T-cell (primary cell): ENCODE results near the gene TSPEAR. TPM values are rescaled to one million over a fixed set of nuclear protein-coding genes. Genes with fewer than 3 reads are reported as not detected.
A peak's percentile ranks its signal among the peaks of the same experiment; 100 is the strongest.
"Not testable (repeated sequence)": the region's sequence is repeated elsewhere in the genome, so short reads cannot be mapped to it uniquely, and the experiment has no call there.

Experiments used
- ATAC-seq, 4 experiments: fragments of 200-7000 bp in 3 of 4; fragments of 150-1000 bp in 1 of 4; cut with Tn5 transposase; replicated peaks in 1 of 4; 1 replicate in 3 of 4; 2 replicates in 1 of 4; pipeline ENCODE4 v1.10.0; 2021; ENCODE audit warnings: moderate library complexity in 3 of 4, mild to moderate bottlenecking in 2 of 4, moderate number of reproducible peaks in 1 of 4
- CTCF ChIA-PET, 2 donors: fragments of 300-600 bp; sonication (Branson Sonifier 250); formaldehyde crosslinking; loops; one replicate each; lab custom pipeline; 2022; ENCODE audit warnings: antibody characterized with exemption in 2 of 2; lab: Charles Lee
- POLR2A ChIA-PET, 2 donors: fragments of 300-600 bp; sonication (Branson Sonifier 250); formaldehyde crosslinking; loops; one replicate each; lab custom pipeline; 2022; ENCODE audit warnings: antibody characterized with exemption in 2 of 2; lab: Charles Lee
- DNase-seq, 35 experiments: peaks; one replicate each; pipeline versions ENCODE4 v3.0.0 to v3.0.0-alpha.2; 2013 to 2023
- H3K27ac ChIP-seq: one replicate; pipeline ENCODE4 v1.5.1; 2013; ENCODE audit warnings: low read length
- H3K27me3 ChIP-seq, 2 experiments: replicated peaks in 1 of 2; 1 replicate in 1 of 2; 2 replicates in 1 of 2; pipeline versions ENCODE4 v1.6.1 to v1.7.0; 2013; ENCODE audit warnings: low read length in 1 of 2, mixed read lengths in 1 of 2; ENCODE audit not compliant: control insufficient read depth in 2 of 2, insufficient read depth in 2 of 2; ENCODE audit errors: extremely low read depth in 1 of 2
- H3K36me3 ChIP-seq, 2 donors: 1 replicate in 1 of 2; 2 replicates in 1 of 2; pipeline versions ENCODE4 v1.6.1 to v1.7.0; 2013; ENCODE audit warnings: low read length in 1 of 2; ENCODE audit not compliant: control insufficient read depth in 2 of 2, insufficient read depth in 1 of 2; ENCODE audit errors: extremely low read depth in 1 of 2
- H3K4me1 ChIP-seq, 2 experiments: 1 replicate in 1 of 2; 2 replicates in 1 of 2; pipeline versions ENCODE4 v1.6.1 to v1.7.0; 2013; ENCODE audit warnings: low read length in 2 of 2, mixed read lengths in 1 of 2; ENCODE audit not compliant: insufficient read depth in 2 of 2, control insufficient read depth in 1 of 2; ENCODE audit errors: extremely low read depth in 1 of 2
- H3K4me3 ChIP-seq, 2 donors: 1 replicate in 1 of 2; 2 replicates in 1 of 2; pipeline versions ENCODE4 v1.5.1 to v1.7.0; 2013; ENCODE audit warnings: mild to moderate bottlenecking in 2 of 2, low read length in 1 of 2, moderate library complexity in 1 of 2; ENCODE audit not compliant: control insufficient read depth in 1 of 2; ENCODE audit errors: extremely low read depth in 1 of 2
- H3K9me3 ChIP-seq: 2 replicates; pipeline ENCODE4 v1.7.0; 2013
- H3K27ac Mint-ChIP-seq, 2 donors: one replicate each; pipeline ENCODE4 v1.8.0; 2020 to 2021; ENCODE audit warnings: mild to moderate bottlenecking in 2 of 2, mixed read lengths in 2 of 2
- H3K27me3 Mint-ChIP-seq, 2 donors: one replicate each; pipeline ENCODE4 v1.8.0; 2021 to 2022; ENCODE audit warnings: mixed read lengths in 2 of 2
- H3K36me3 Mint-ChIP-seq: one replicate; pipeline ENCODE4 v1.8.0; 2021; ENCODE audit warnings: mixed read lengths
- H3K4me1 Mint-ChIP-seq, 3 donors: one replicate each; pipeline ENCODE4 v1.8.0; 2020 to 2022; ENCODE audit warnings: mixed read lengths in 3 of 3, mild to moderate bottlenecking in 1 of 3
- H3K4me3 Mint-ChIP-seq, 3 donors: one replicate each; pipeline ENCODE4 v1.8.0; 2020 to 2022; ENCODE audit warnings: mild to moderate bottlenecking in 3 of 3, mixed read lengths in 3 of 3, moderate library complexity in 3 of 3
- H3K9me3 Mint-ChIP-seq, 3 donors: one replicate each; pipeline ENCODE4 v1.8.0; 2020 to 2022; ENCODE audit warnings: mixed read lengths in 3 of 3
- WGBS: methylation state at CpG from one replicate; pipeline ENCODE4 v1.1.5; 2013; ENCODE audit warnings: missing lambda C conversion rate; ENCODE audit not compliant: insufficient coverage; 5-methylcytosine and 5-hydroxymethylcytosine counted together
- total RNA-seq, 35 experiments: library from RNA in 6 of 35; stranded (reverse) in 6 of 35; fragments of 120-200 nt in 1 of 35; gene quantifications; one replicate each; pipeline versions ENCODE4 v1.2.1 to v1.2.4 and lab custom pipeline; 2013 to 2026

TSPEAR gene
- total RNA-seq, 5 donors from 2014 or later (not counting 1 experiment from before 2014, with no cell fraction given): not detected

DNA sequence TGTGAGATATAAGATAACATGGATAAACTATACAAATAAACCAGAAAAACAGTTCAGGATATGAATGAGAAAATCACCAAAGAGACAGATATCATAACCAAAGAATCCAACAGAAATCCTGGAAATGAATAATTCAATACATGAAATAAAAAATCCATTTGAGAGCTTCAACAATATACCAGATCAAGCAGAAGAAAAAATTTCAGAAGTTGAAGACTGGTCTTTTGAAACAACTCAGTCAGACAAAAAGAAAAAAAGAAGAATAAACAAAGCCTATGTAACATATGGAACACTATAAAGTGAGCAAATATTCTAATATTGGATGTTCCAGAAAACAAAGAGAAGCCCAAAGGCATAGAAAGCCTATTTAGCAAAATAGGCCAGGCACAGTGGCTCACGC is 39.5 kb downstream of the TSPEAR start:
- H3K9me3 ChIP-seq: peaks cover 4% of the 10 kb centered on the region
- Mint-ChIP-seq H3K4me3 (no peak overlapping the region), H3K4me1 (no peaks in the 10 kb centered on the region), H3K36me3 (peaks cover 11% of the 10 kb centered on the region), H3K9me3 (peaks cover 9 to 41% (median 20%) of the 10 kb centered on the region in 3 donors), H3K27me3 (peaks cover 0 to 2% of the 10 kb centered on the region in 2 donors), H3K27ac (no peak overlapping the region)
- DNase-seq (no peak), ATAC-seq (no peak)
- WGBS: no CpG with 5 or more reads among the region's 1 CpG
- ChIA-PET CTCF (no interaction called here), POLR2A (no interaction called here)
- H3K36me3 ChIP-seq: no peaks in the 10 kb centered on the region
- H3K27me3 ChIP-seq: peaks cover 0 to 7% of the 10 kb centered on the region in 2 experiments
- H3K27ac ChIP-seq: no peak overlapping the region
- no peaks in the 10 kb centered on the region for H3K4me1 ChIP-seq
- no peak overlapping the region for H3K4me3 ChIP-seq

DNA sequence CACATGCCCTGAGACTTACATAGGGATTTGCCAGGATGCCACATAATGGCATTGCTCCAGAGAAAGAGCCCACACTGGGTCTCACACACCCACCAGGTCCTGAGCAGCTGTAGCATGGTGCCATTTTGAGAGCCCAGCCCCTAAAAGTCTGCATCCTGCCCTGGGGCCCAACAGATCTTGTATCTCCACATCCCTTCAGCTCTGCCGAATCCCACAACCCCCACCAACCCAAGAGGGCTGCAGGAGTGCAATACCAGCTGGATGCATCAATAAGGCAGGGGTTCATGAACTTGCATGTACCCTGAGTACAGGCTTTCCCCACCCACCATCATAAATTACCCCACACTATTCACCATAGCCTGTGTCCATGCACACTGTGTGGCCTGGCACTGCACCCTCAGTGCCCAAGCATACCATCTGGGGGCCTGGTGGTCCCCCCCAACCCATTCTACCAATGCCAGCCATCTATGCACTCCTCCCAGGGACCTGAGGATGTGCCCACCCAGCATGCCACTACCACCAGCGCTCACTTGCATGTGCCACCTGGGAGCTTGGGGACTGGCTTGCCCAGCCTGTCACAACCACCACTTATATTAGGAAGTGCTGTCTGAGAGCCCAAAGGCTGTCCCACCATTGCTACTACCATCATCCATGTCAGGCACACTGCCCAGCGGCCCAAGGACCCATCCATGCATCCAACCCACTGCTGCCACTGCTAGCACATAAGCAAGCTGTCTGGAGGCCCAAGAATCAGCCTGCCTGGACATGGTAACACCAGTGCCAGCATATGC is 40.5 kb downstream of the TSPEAR start:
- no peaks in the 10 kb centered on the region for H3K36me3 ChIP-seq
- H3K27ac ChIP-seq: no peak overlapping the region
- Mint-ChIP-seq H3K36me3 (peaks cover 11% of the 10 kb centered on the region), H3K4me3 (no peak overlapping the region), H3K27me3 (peaks cover 0 to 7% of the 10 kb centered on the region in 2 donors), H3K27ac (no peak overlapping the region), H3K9me3 (peaks cover 8 to 41% (median 20%) of the 10 kb centered on the region in 3 donors), H3K4me1 (peaks cover 0 to 1% (median 0%) of the 10 kb centered on the region in 3 donors)
- H3K4me3 ChIP-seq: no peak overlapping the region
- ChIA-PET CTCF (no interaction called here), POLR2A (no interaction called here)
- ATAC-seq: no peak
- H3K9me3 ChIP-seq: peaks cover 4% of the 10 kb centered on the region
- no peaks in the 10 kb centered on the region for H3K4me1 ChIP-seq
- peaks cover 0 to 7% of the 10 kb centered on the region in 2 experiments for H3K27me3 ChIP-seq
- 90% methylated on average over 3 of the region's 3 CpGs for WGBS
- no peak for DNase-seq

DNA sequence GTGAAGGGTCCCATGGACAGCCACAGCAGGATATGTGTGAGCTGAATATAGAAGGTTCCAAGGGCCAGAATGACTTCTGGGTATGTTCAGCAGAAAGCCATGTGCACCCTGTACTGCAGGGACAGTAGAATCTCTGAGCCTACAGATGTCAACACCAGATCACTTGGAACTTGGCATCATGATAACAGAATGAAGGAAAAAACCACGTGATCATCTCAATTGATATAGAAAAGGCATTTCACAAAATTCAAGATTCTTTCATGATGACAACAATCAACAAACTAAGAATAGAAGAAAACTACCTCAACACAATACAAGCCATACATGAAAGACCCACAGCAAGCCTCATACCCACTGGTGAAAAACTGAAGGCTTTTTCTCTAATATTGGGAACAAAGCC is 43.8 kb downstream of the TSPEAR start:
- Mint-ChIP-seq H3K4me1 (peaks cover 0 to 1% (median 0%) of the 10 kb centered on the region in 3 donors), H3K4me3 (no peak overlapping the region), H3K9me3 (peaks cover 6 to 33% (median 11%) of the 10 kb centered on the region in 3 donors), H3K27me3 (peaks cover 0 to 5% of the 10 kb centered on the region in 2 donors), H3K27ac (peak overlapping the region in 1 of 2 donors; percentile 15), H3K36me3 (peaks cover 7% of the 10 kb centered on the region)
- POLR2A ChIA-PET: no interaction called here
- ATAC-seq (no peak), DNase-seq (no peak)
- no CpG with 5 or more reads among the region's 1 CpG for WGBS
- H3K27me3 ChIP-seq: peaks cover 0 to 7% of the 10 kb centered on the region in 2 experiments
- CTCF ChIA-PET: no interaction called here
- H3K9me3 ChIP-seq: no peaks in the 10 kb centered on the region
- no peak overlapping the region for H3K4me3 ChIP-seq
- no peaks in the 10 kb centered on the region for H3K4me1 ChIP-seq
- H3K36me3 ChIP-seq: no peaks in the 10 kb centered on the region
- H3K27ac ChIP-seq: no peak overlapping the region

DNA sequence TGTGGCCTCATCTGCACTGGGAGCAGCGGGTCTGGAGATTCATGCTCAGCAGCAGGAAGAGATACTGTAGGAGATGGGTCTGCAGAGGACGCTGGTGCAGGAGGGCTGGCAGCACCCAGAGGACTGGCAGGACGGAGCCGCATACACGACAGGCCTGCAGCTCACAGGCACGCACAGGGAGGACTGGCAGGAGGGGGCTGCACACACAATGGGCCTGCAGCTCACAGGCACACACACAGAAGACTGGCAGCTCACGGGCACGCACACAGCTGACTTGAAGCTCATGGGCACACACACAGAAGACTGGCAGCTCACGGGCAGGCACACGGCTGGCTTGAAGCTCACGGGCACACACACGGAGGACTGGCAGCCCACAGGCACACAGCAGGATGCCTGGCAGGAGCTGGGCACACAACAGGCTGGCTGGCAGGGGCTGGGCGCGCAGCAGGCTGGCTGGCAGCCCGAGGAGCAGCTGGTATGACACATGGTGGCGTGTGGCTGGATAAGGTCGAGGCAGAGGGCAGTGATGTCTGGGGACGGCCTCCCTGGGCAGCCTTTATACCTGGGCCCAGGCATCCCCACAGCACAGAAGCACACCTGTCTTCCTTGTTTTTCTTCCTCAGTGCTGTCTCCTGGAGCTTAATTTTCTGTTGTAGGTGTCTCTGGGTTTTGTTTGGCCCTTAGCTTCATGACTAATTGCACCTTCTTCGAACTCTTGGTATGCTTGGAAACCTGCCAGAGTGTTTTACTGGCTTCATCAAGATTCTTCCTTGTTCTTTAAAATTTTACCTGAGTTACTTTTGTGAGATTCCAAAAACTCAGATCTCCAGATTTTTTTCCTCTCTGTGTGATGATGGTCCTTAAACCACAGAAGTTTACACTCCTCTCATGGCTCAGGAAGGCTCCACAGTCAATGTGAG is 44.7 kb downstream of the TSPEAR start, which contains the start of gene KRTAP12-2:
Gene KRTAP12-2 (minus strand): TSS at position 527 of the 920 bp plus-strand sequence. CDS start 41 bp downstream, at position 486.
- H3K4me1 ChIP-seq: no peaks in the 10 kb centered on the region
- ChIA-PET CTCF (no interaction called here), POLR2A (no interaction called here)
- 87% methylated on average over 13 of the region's 19 CpGs for WGBS
- no peak for DNase-seq
- no peak within 1 kb of the TSS for H3K4me3 ChIP-seq
- peaks cover 11 to 34% (median 11%) of the 10 kb centered on the region in 3 donors for H3K9me3 Mint-ChIP-seq
- H3K27me3 Mint-ChIP-seq: peaks cover 0 to 5% of the 10 kb centered on the region in 2 donors
- no peak within 1 kb of the TSS for H3K27ac Mint-ChIP-seq
- no peak within 1 kb of the TSS for H3K27ac ChIP-seq
- H3K4me1 Mint-ChIP-seq: peaks cover 0 to 1% (median 0%) of the 10 kb centered on the region in 3 donors
- peaks cover 11% of the 10 kb centered on the region for H3K36me3 Mint-ChIP-seq
- H3K36me3 ChIP-seq: no peaks in the 10 kb centered on the region
- no peaks in the 10 kb centered on the region for H3K9me3 ChIP-seq
- no peak for ATAC-seq
- no peak within 1 kb of the TSS for H3K4me3 Mint-ChIP-seq
- peaks cover 0 to 7% of the 10 kb centered on the region in 2 experiments for H3K27me3 ChIP-seq

DNA sequence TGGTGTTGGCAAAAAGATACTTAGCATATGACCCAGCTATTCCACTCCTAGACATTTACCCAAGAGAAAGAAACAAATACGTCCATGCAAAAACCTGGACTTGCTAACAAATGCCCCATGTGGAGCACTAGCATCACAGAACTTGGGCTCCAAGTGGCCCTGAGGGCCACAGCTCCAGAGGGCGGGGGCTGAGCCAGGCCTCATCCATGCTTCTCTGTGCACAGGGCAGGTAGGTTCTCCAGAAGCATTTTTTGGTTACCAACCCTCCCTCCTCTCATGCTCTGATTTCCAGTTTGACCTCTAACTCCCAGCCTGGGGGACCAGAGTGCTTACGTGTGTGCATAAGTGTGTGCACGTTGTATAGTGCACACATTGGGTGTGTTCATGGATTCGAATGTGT is 46.7 kb downstream of the TSPEAR start:
- ChIA-PET CTCF (no interaction called here), POLR2A (interaction anchor here in 1 of 2 donors (0.6 kb wide), 1 partner anchor 941 kb away, joined by 3 read pairs; no protein-coding TSS in a partner anchor)
- no peak for DNase-seq
- Mint-ChIP-seq H3K27me3 (peaks cover 0 to 5% of the 10 kb centered on the region in 2 donors), H3K27ac (no peak overlapping the region), H3K36me3 (peaks cover 11% of the 10 kb centered on the region), H3K4me3 (no peak overlapping the region), H3K9me3 (peaks cover 7 to 33% (median 11%) of the 10 kb centered on the region in 3 donors), H3K4me1 (peaks cover 5 to 8% (median 6%) of the 10 kb centered on the region in 3 donors)
- no peaks in the 10 kb centered on the region for H3K9me3 ChIP-seq
- H3K4me1 ChIP-seq: peaks cover 0 to under 1% of the 10 kb centered on the region in 2 experiments
- ATAC-seq: no peak
- 85% methylated on average over 2 of the region's 5 CpGs for WGBS
- H3K27ac ChIP-seq: no peak overlapping the region
- H3K36me3 ChIP-seq: no peaks in the 10 kb centered on the region
- no peaks in the 10 kb centered on the region for H3K27me3 ChIP-seq
- H3K4me3 ChIP-seq: no peak overlapping the region

DNA sequence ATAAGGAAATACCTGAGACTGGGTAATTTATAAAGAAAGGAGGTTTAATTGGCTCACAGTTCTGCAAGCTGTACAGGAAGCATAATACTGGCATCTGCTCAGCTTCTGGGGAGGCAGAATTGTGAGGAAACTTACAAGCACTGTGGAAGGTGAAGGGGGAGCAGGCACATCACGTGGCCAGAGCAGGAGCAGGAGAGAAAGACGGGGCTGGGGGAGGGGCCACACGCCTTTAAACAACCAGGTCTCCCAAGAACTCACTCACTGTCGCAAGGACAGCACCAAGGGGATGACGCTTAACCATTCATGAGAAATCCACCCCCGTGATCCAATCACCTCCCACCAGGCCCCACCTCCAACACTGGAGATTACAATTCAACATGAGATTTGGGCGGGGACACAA is 49.8 kb downstream of the TSPEAR start:
- H3K9me3 ChIP-seq, POLR2A ChIA-PET, H3K27me3 ChIP-seq, H3K4me3 Mint-ChIP-seq, H3K36me3 ChIP-seq, ATAC-seq, H3K27me3 Mint-ChIP-seq, CTCF ChIA-PET, H3K4me3 ChIP-seq, H3K27ac ChIP-seq, DNase-seq: not testable (repeated sequence)
- WGBS: no CpG with 5 or more reads among the region's 7 CpGs
- H3K4me1 ChIP-seq: peaks cover 0 to 31% of the 10 kb centered on the region in 2 experiments
- Mint-ChIP-seq H3K36me3 (peaks cover 13% of the 10 kb centered on the region), H3K27ac (peak overlapping the region in 1 of 2 donors; percentile 67), H3K4me1 (peaks cover 37 to 40% (median 38%) of the 10 kb centered on the region in 3 donors), H3K9me3 (peaks cover 9 to 32% (median 13%) of the 10 kb centered on the region in 3 donors)
